Activated B cell treated with CpG ODN at 0.5 μM for 24 hours (primary cell): ENCODE data around the gene METTL21A. TPM values are rescaled to one million over a fixed set of nuclear protein-coding genes. Genes with fewer than 3 reads are reported as not detected.

ENCODE experiments used
- ATAC-seq: fragments of 200-7000 bp; cut with Tn5 transposase; one replicate; pipeline ENCODE4 v1.10.0; 2021; ENCODE audit warnings: low read depth, mild to moderate bottlenecking, moderate library complexity
- CTCF ChIA-PET: fragments of 350-600 bp; sonication (Branson Sonifier 250); formaldehyde crosslinking; loops from one replicate; lab custom pipeline; 2021; ENCODE audit warnings: antibody characterized with exemption; lab: Charles Lee
- POLR2A ChIA-PET: fragments of 350-600 bp; sonication (Branson Sonifier 250); formaldehyde crosslinking; loops from one replicate; lab custom pipeline; 2021; ENCODE audit warnings: antibody characterized with exemption; lab: Charles Lee
- DNase-seq: peaks from one replicate; pipeline ENCODE4 v3.0.0; 2022
- H3K27ac Mint-ChIP-seq: one replicate; pipeline ENCODE4 v1.8.0; 2020; ENCODE audit warnings: mixed read lengths
- H3K27me3 Mint-ChIP-seq: one replicate; pipeline ENCODE4 v1.8.0; 2021; ENCODE audit warnings: mixed read lengths
- H3K36me3 Mint-ChIP-seq: one replicate; pipeline ENCODE4 v1.8.0; 2021; ENCODE audit warnings: low read depth, mixed read lengths
- H3K4me1 Mint-ChIP-seq: one replicate; pipeline ENCODE4 v1.8.0; 2021; ENCODE audit warnings: mixed read lengths
- H3K4me3 Mint-ChIP-seq: one replicate; pipeline ENCODE4 v1.8.0; 2020; ENCODE audit warnings: mild to moderate bottlenecking, mixed read lengths
- H3K9me3 Mint-ChIP-seq: one replicate; pipeline ENCODE4 v1.8.0; 2020; ENCODE audit warnings: mixed read lengths
- CTCF ChIP-seq: fragments of 200-600 bp; IDR thresholded peaks from one replicate; pipeline ENCODE4 v1.8.0; 2022; ENCODE audit warnings: antibody characterized with exemption, mild to moderate bottlenecking
- intact Hi-C: fragments of 100-400 bp; cut with micrococcal nuclease; formaldehyde crosslinking; loops from one replicate; pipeline ENCODE4 v1.15.1; 2024
- total RNA-seq: library from RNA; stranded (reverse); gene quantifications from 2 replicates; pipeline ENCODE4 v1.2.3, GENCODE V29; 2022

The METTL21A gene
- total RNA-seq, 1 donor from 2014 or later, result 34.3 TPM

- peaks cover 47% of the 10 kb centered on the region for H3K36me3 Mint-ChIP-seq
- TF ChIP-seq CTCF, result no peak
- no peaks in the 10 kb centered on the region for H3K9me3 Mint-ChIP-seq
- no peak overlapping the region for H3K4me3 Mint-ChIP-seq
- peak overlapping the region; percentile 16 for H3K27ac Mint-ChIP-seq
- ATAC-seq (no peak), DNase-seq (no peak)
- no peaks in the 10 kb centered on the region for H3K27me3 Mint-ChIP-seq
- intact Hi-C loops, result no loop called here
- peaks cover 22% of the 10 kb centered on the region for H3K4me1 Mint-ChIP-seq
- POLR2A ChIA-PET, result interaction anchor here (3.6 kb wide), 1 partner anchor 73 kb away, joined by 10 read pairs; the partner anchor contains the start of gene CREB1
- CTCF ChIA-PET, result no interaction called here
These were observed 21.7 kb downstream of the METTL21A start for GRCh38 chr2:207603486-207603885.

- Mint-ChIP-seq H3K27ac (peak overlapping the region; percentile 24), H3K4me1 (peaks cover 22% of the 10 kb centered on the region), H3K4me3 (no peak overlapping the region), H3K27me3 (no peaks in the 10 kb centered on the region), H3K9me3 (no peaks in the 10 kb centered on the region), H3K36me3 (peaks cover 52% of the 10 kb centered on the region)
- CTCF ChIA-PET, result interaction anchor here (0.6 to 1.4 kb wide), 2 partner anchors 24 to 69 kb away, joined by 3 read pairs; partner anchors contain the start of gene METTL21A
- POLR2A ChIA-PET, result interaction anchor here (0.6 to 3.6 kb wide), 2 partner anchors 72 to 109 kb away, joined by 3 to 10 read pairs; partner anchors contain the start of genes CCNYL1 and CREB1
- DNase-seq (no peak), ATAC-seq (no peak)
- no peak for TF ChIP-seq CTCF
- intact Hi-C loops, result no loop called here
These were observed 23.4 kb downstream of the METTL21A start for GRCh38 chr2:207601774-207602173.

DNA sequence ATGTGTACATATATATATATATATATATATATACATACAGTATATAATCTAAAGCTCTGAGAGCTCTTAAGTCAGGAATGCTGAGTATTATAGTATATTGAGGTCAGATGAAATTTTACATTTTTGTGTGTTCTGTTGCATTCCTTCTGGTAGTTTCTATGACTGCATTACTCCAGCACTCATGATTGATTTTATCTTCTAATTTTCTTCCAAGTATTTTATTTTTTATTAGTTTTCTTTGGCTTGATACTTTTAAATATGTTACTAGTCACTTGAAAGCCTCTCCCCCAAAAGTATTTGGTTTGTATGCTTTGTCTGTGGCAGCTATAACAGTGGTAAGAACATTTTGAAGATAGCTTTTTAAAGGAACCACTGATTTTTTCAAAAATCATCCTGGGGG lies 25.0 kb downstream of the METTL21A start:
- H3K9me3 Mint-ChIP-seq, result no peaks in the 10 kb centered on the region
- H3K27ac Mint-ChIP-seq, result no peak overlapping the region
- ATAC-seq, result no peak
- no peak overlapping the region for H3K4me3 Mint-ChIP-seq
- ChIA-PET CTCF (no interaction called here), POLR2A (interaction anchor here (0.5 to 1.6 kb wide), 3 partner anchors 22 to 117 kb away, joined by 4 to 12 read pairs (median 5); no protein-coding TSS in a partner anchor)
- H3K36me3 Mint-ChIP-seq, result peaks cover 54% of the 10 kb centered on the region
- H3K27me3 Mint-ChIP-seq, result no peaks in the 10 kb centered on the region
- H3K4me1 Mint-ChIP-seq, result peaks cover 13% of the 10 kb centered on the region
- DNase-seq, result no peak
- no peak for TF ChIP-seq CTCF
- intact Hi-C loops, result no loop called here

DNA sequence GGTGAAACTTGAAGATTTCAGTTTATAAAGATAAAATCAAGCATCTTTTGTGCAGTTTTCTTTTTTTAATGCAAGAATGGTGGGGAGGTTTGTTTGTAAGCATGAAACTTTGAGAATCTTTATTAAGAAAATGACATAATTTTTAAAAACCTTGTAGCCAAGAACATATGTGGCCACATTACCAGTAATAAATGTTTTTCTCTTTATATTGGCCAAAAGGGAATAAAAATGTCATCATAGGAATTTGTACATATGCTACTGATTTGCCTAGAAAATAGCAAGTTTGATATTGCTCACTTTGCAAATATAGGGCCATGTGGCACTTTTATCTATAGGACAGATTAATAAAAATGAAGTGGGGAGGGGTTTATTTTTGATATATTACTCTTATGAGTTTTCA lies 25.6 kb downstream of the METTL21A start:
- ATAC-seq (no peak), DNase-seq (no peak)
- no peak for TF ChIP-seq CTCF

GRCh38 chr2:207594731-207595130 lies 30.5 kb downstream of the METTL21A start:
- intact Hi-C loops, result no loop called here
- Mint-ChIP-seq H3K4me3 (no peak overlapping the region), H3K27me3 (no peaks in the 10 kb centered on the region), H3K36me3 (peaks cover 71% of the 10 kb centered on the region), H3K27ac (no peak overlapping the region), H3K4me1 (peaks cover 9% of the 10 kb centered on the region), H3K9me3 (peaks cover 5% of the 10 kb centered on the region)
- ATAC-seq (peak; percentile 52), DNase-seq (no peak)
- TF ChIP-seq CTCF, result no peak
- POLR2A ChIA-PET, result interaction anchor here (1.2 kb wide), 1 partner anchor 64 kb away, joined by 3 read pairs; no protein-coding TSS in a partner anchor
- CTCF ChIA-PET, result no interaction called here

More for the DNA sequence above, 25.6 kb downstream of the METTL21A start:
- H3K27me3 Mint-ChIP-seq, result no peaks in the 10 kb centered on the region
- peak overlapping the region; percentile 41 for H3K27ac Mint-ChIP-seq
- POLR2A ChIA-PET, result interaction anchor here (1.6 kb wide), 1 partner anchor 22 kb away, joined by 4 read pairs; no protein-coding TSS in a partner anchor
- CTCF ChIA-PET, result no interaction called here
- peaks cover 11% of the 10 kb centered on the region for H3K4me1 Mint-ChIP-seq
- intact Hi-C loops, result no loop called here
- H3K36me3 Mint-ChIP-seq, result peaks cover 50% of the 10 kb centered on the region
- H3K4me3 Mint-ChIP-seq, result no peak overlapping the region
- no peaks in the 10 kb centered on the region for H3K9me3 Mint-ChIP-seq
